OCI-LY3 (cell line): ENCODE data around the gene ETV4.

Experiments used
- H2AFZ ChIP-seq: fragments of 200-600, 300-600 bp; shearing (Covaris generic); 2 replicates; pipeline ENCODE4 v1.6.0; 2014; ENCODE audit warnings: antibody characterized with exemption, low read depth, low read length
- H3K27ac ChIP-seq: fragments of 200-600, 300-600 bp; sonication (generic); 2 replicates; pipeline ENCODE4 v1.5.1; 2014; ENCODE audit warnings: mild to moderate bottlenecking, low read length, moderate library complexity, mixed read lengths
- H3K27me3 ChIP-seq: fragments of 200-600, 300-600 bp; sonication (generic); 2 replicates; pipeline ENCODE4 v1.6.1; 2014; ENCODE audit warnings: low read depth, low read length, mixed read lengths
- H3K36me3 ChIP-seq: fragments of 200-600, 300-600 bp; sonication (generic); replicated peaks from 2 replicates; pipeline ENCODE3; 2014; ENCODE audit warnings: low read depth, low read length, mixed read lengths
- H3K4me1 ChIP-seq: fragments of 300-600, 200-600 bp; sonication (generic); 2 replicates; pipeline ENCODE4 v1.6.1; 2014; ENCODE audit warnings: low read length, mixed read lengths
- H3K4me2 ChIP-seq: fragments of 200-600, 300-600 bp; sonication (generic); 2 replicates; pipeline ENCODE4 v1.6.1; 2014; ENCODE audit warnings: low read length, mixed read lengths
- H3K4me3 ChIP-seq: fragments of 300-600, 200-600 bp; sonication (generic); 2 replicates; pipeline ENCODE4 v1.5.1; 2014; ENCODE audit warnings: antibody characterized with exemption, mild to moderate bottlenecking, low read length, moderate library complexity
- H3K79me2 ChIP-seq: fragments of 300-600, 200-600 bp; shearing (Covaris generic); 2 replicates; pipeline ENCODE4 v1.6.1; 2014; ENCODE audit warnings: mild to moderate bottlenecking, low read length, mixed read lengths
- H3K9ac ChIP-seq: fragments of 300-600, 200-600 bp; shearing (Covaris generic); 2 replicates; pipeline ENCODE4 v1.6.0; 2014; ENCODE audit warnings: mild to moderate bottlenecking, low read length, moderate library complexity
- H3K9me3 ChIP-seq: fragments of 200-600, 300-600 bp; shearing (Covaris generic); 2 replicates; pipeline ENCODE4 v1.6.1; 2014; ENCODE audit warnings: low read length, mixed read lengths; ENCODE audit not compliant: insufficient read depth
- H4K20me1 ChIP-seq: fragments of 200-600, 300-600 bp; sonication (generic); 2 replicates; pipeline ENCODE4 v1.6.1; 2016; ENCODE audit warnings: low read length, mixed read lengths; ENCODE audit not compliant: insufficient read depth
- CTCF ChIP-seq: fragments of 200-600, 300-600 bp; sonication (generic); IDR thresholded peaks from 2 replicates; pipeline ENCODE4 v1.5.1; 2014; ENCODE audit warnings: antibody characterized with exemption, low read length, low read depth
- EZH2phosphoT487 ChIP-seq: fragments of 200-600 bp; shearing (Covaris generic); IDR thresholded peaks from 2 replicates; pipeline ENCODE4 v1.6.1; 2018; ENCODE audit warnings: antibody characterized with exemption, mixed run types, low read depth

ETV4 gene

GRCh38 chr17:43531955-43532354 lies 14.2 kb downstream of the ETV4 start:
- H3K27me3 ChIP-seq = no peaks in the 10 kb centered on the region
- no peaks in the 10 kb centered on the region for H3K79me2 ChIP-seq
- no peak overlapping the region for H3K27ac ChIP-seq
- TF ChIP-seq CTCF (no peak), EZH2phosphoT487 (no peak)
- H4K20me1 ChIP-seq = no peaks in the 10 kb centered on the region
- H2AFZ ChIP-seq = no peak overlapping the region
- no peak overlapping the region for H3K4me2 ChIP-seq
- H3K4me1 ChIP-seq = no peaks in the 10 kb centered on the region
- H3K9ac ChIP-seq = no peak overlapping the region
- peaks cover 2% of the 10 kb centered on the region for H3K36me3 ChIP-seq
- no peaks in the 10 kb centered on the region for H3K9me3 ChIP-seq
- H3K4me3 ChIP-seq = no peak overlapping the region

DNA sequence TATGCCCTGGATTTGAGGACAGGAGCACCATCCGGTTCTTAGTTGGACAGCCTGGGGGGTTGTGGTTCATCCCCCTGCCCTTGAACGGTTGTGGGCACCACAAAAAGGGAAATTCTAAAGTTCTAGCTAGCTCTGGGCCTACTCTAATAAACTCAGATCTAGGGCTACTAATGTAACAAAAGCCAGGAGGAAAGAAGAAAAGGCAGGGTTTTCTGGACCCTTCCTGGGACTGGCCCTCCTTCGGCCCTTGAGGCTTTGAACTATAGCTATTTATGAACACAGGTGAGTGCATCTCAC lies 15.1 kb downstream of the ETV4 start:
- H3K4me1 ChIP-seq = no peaks in the 10 kb centered on the region
- H3K9me3 ChIP-seq = no peaks in the 10 kb centered on the region
- H2AFZ ChIP-seq = no peak overlapping the region
- H3K4me3 ChIP-seq = no peak overlapping the region
- H3K36me3 ChIP-seq = peaks cover 2% of the 10 kb centered on the region
- no peaks in the 10 kb centered on the region for H3K79me2 ChIP-seq
- H3K4me2 ChIP-seq = no peak overlapping the region
- H3K27me3 ChIP-seq = no peaks in the 10 kb centered on the region
- H3K9ac ChIP-seq = no peak overlapping the region
- no peak overlapping the region for H3K27ac ChIP-seq
- no peaks in the 10 kb centered on the region for H4K20me1 ChIP-seq
- no peak for TF ChIP-seq CTCF
- no peak for TF ChIP-seq EZH2phosphoT487

GRCh38 chr17:43530288-43531081 lies 15.7 kb downstream of the ETV4 start:
- Histone ChIP-seq H3K4me3 (no peak overlapping the region), H3K4me1 (no peaks in the 10 kb centered on the region), H3K36me3 (peaks cover 2% of the 10 kb centered on the region), H3K9me3 (no peaks in the 10 kb centered on the region), H3K79me2 (no peaks in the 10 kb centered on the region), H3K4me2 (no peak overlapping the region), H3K27me3 (no peaks in the 10 kb centered on the region), H3K27ac (no peak overlapping the region), H2AFZ (no peak overlapping the region), H4K20me1 (no peaks in the 10 kb centered on the region), H3K9ac (no peak overlapping the region)
- TF ChIP-seq EZH2phosphoT487 (no peak), CTCF (no peak)

GRCh38 chr17:43529947-43530287 lies 16.2 kb downstream of the ETV4 start:
- Histone ChIP-seq H4K20me1 (no peaks in the 10 kb centered on the region), H3K4me3 (no peak overlapping the region), H3K27ac (no peak overlapping the region), H3K9me3 (no peaks in the 10 kb centered on the region), H3K4me2 (no peak overlapping the region), H3K36me3 (peaks cover 3% of the 10 kb centered on the region), H2AFZ (no peak overlapping the region), H3K9ac (no peak overlapping the region), H3K4me1 (no peaks in the 10 kb centered on the region), H3K27me3 (no peaks in the 10 kb centered on the region), H3K79me2 (no peaks in the 10 kb centered on the region)
- TF ChIP-seq EZH2phosphoT487 = no peak
- no peak for TF ChIP-seq CTCF
